Mesendoderm (in vitro differentiated cells): ENCODE measurements around the gene GPALPP1.
"Not testable (repeated sequence)": the region's sequence is repeated elsewhere in the genome, so short reads cannot be mapped to it uniquely, and the experiment has no call there.

ENCODE experiments used
- DNase-seq: peaks from one replicate; pipeline ENCODE4 v3.0.0; 2013
- H2AK5ac ChIP-seq: 2 replicates; pipeline ENCODE4 v1.6.1; 2013; ENCODE audit warnings: low read length, inconsistent platforms
- H2BK120ac ChIP-seq: 2 replicates; pipeline ENCODE4 v1.6.1; 2013; ENCODE audit warnings: low read depth, mild to moderate bottlenecking, low read length, moderate library complexity, mixed read lengths
- H2BK15ac ChIP-seq: replicated peaks from 2 replicates; pipeline ENCODE4 v1.6.1; 2013; ENCODE audit warnings: low read depth, mild to moderate bottlenecking, moderate library complexity
- H2BK5ac ChIP-seq: 2 replicates; pipeline ENCODE4 v1.6.1; 2013; ENCODE audit warnings: low read length, inconsistent platforms
- H3K18ac ChIP-seq: 2 replicates; pipeline ENCODE4 v1.6.1; 2013; ENCODE audit warnings: mild to moderate bottlenecking, low read length, mixed read lengths
- H3K23ac ChIP-seq: one replicate; pipeline ENCODE4 v1.6.1; 2013; ENCODE audit warnings: low read length
- H3K27ac ChIP-seq: 2 replicates; pipeline ENCODE4 v1.5.1; 2013; ENCODE audit warnings: low read depth, mild to moderate bottlenecking, inconsistent platforms, low read length, moderate library complexity
- H3K27me3 ChIP-seq: 2 replicates; pipeline ENCODE4 v1.6.1; 2013; ENCODE audit warnings: low read length, control low read depth, mild to moderate bottlenecking, inconsistent platforms; ENCODE audit not compliant: insufficient read depth, poor library complexity
- H3K36me3 ChIP-seq: 2 replicates; pipeline ENCODE4 v1.6.1; 2013; ENCODE audit warnings: low read length, inconsistent platforms; ENCODE audit not compliant: control insufficient read depth, insufficient read depth
- H3K4ac ChIP-seq: one replicate; pipeline ENCODE4 v1.6.1; 2013; ENCODE audit warnings: low read depth, mild to moderate bottlenecking, low read length, moderate library complexity
- H3K4me1 ChIP-seq: 2 replicates; pipeline ENCODE4 v1.6.1; 2013; ENCODE audit warnings: low read depth, low read length, inconsistent platforms; ENCODE audit not compliant: control insufficient read depth
- H3K4me2 ChIP-seq: 2 replicates; pipeline ENCODE4 v1.6.1; 2013; ENCODE audit warnings: low read length
- H3K4me3 ChIP-seq: 2 replicates; pipeline ENCODE4 v1.5.1; 2013; ENCODE audit warnings: mild to moderate bottlenecking, low read length
- H3K56ac ChIP-seq: one replicate; pipeline ENCODE4 v1.6.1; 2013; ENCODE audit warnings: low read length
- H3K79me1 ChIP-seq: 2 replicates; pipeline ENCODE4 v1.6.1; 2013; ENCODE audit warnings: low read length, inconsistent platforms
- H3K79me2 ChIP-seq: 2 replicates; pipeline ENCODE4 v1.6.1; 2013; ENCODE audit warnings: mild to moderate bottlenecking, low read length; ENCODE audit not compliant: control insufficient read depth, insufficient read depth
- H3K9ac ChIP-seq: 2 replicates; pipeline ENCODE4 v1.6.1; 2013; ENCODE audit warnings: low read length, inconsistent platforms
- H4K5ac ChIP-seq: one replicate; pipeline ENCODE4 v1.6.1; 2013; ENCODE audit warnings: low read length
- H4K8ac ChIP-seq: one replicate; pipeline ENCODE4 v1.6.1; 2013; ENCODE audit warnings: low read depth, mild to moderate bottlenecking, control low read depth, low read length, moderate library complexity
- WGBS: extraction: QIAGEN DNeasy Blood & Tissue Kit; methylation state at CpG from one replicate; pipeline ENCODE4 v1.1.7; 2013; ENCODE audit warnings: low lambda C conversion rate, missing lambda C conversion rate; ENCODE audit not compliant: insufficient coverage; ENCODE audit errors: extremely low coverage; 5-methylcytosine and 5-hydroxymethylcytosine counted together

Gene GPALPP1

DNA sequence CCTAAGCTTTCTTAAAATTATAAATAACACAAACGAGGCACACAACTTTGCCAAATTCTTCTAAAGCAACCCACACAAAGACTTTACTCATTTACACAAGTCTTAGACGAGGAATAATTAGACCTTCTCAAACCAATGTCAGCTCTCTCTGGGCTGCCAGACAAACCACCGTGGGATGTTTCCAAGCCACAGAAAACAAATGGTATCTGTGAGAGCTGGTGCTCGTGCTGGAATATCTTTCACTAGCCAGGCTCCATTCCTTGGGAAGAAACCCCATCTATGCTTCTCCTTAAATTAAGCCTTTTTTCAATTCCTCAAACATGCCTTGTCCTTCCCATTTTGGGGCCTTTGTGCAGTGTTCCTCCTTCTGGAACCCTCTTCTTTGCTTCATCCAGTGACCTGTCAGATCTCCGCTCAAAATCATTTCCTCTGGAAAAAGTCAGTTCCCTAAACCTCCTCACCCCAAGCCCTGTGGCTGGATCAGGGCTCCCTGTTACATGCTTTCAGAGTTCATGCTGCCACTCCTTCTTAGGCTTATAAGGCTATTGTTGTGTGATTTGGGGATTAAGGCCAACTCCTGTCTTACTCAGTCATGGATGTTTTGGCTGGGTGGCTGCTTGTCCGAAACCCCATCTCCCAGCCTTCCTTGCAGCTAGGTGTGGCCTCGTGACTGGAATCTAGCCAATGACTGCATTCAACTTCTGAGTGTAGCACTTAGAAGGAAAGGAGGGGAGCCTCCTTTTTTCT is 66.7 kb downstream of the GPALPP1 start:
- H3K56ac ChIP-seq = no peak overlapping the region
- H3K36me3 ChIP-seq = no peaks in the 10 kb centered on the region
- no peak overlapping the region for H3K9ac ChIP-seq
- no peak overlapping the region for H3K4me2 ChIP-seq
- no peaks in the 10 kb centered on the region for H3K79me2 ChIP-seq
- DNase-seq = peak; percentile 40
- no peak overlapping the region for H2BK5ac ChIP-seq
- no peak overlapping the region for H4K8ac ChIP-seq
- H3K79me1 ChIP-seq = no peaks in the 10 kb centered on the region
- H3K4ac ChIP-seq = no peak overlapping the region
- no peak overlapping the region for H3K4me3 ChIP-seq
- H3K27ac ChIP-seq = no peak overlapping the region
- H3K27me3 ChIP-seq = no peaks in the 10 kb centered on the region
- H3K18ac ChIP-seq = no peak overlapping the region
- no peak overlapping the region for H2AK5ac ChIP-seq
- H3K23ac ChIP-seq = no peak overlapping the region
- no peak overlapping the region for H2BK120ac ChIP-seq
- H2BK15ac ChIP-seq = no peak overlapping the region
- no CpG with 5 or more reads among the region's 7 CpGs for WGBS
- H3K4me1 ChIP-seq = no peaks in the 10 kb centered on the region
- H4K5ac ChIP-seq = no peak overlapping the region

DNA sequence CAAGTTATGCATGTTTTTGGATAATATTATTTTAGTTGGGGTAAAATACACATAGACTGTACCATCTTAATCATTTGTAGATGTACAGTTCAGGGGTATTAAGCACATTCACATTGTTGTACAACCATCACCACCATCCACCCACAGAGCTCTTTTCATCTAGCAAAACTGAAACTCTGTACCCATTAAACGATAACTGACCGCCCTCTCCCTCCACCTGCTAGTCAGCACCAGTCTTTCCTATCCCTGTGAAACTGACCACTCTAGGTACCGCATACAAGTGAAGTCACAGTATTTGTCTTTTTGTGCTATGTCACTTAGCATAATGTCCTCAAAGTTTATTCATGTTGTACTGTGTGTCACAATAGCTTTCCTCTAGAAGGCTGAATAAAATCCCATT is 70.7 kb downstream of the GPALPP1 start:
- H2BK15ac ChIP-seq = no peak overlapping the region
- no peaks in the 10 kb centered on the region for H3K27me3 ChIP-seq
- H2BK120ac ChIP-seq = no peak overlapping the region
- no peak overlapping the region for H4K5ac ChIP-seq
- H3K18ac ChIP-seq = no peak overlapping the region
- H3K4me3 ChIP-seq = no peak overlapping the region
- WGBS = no CpG with 5 or more reads among the region's 3 CpGs
- no peak overlapping the region for H3K4ac ChIP-seq
- no peaks in the 10 kb centered on the region for H3K79me1 ChIP-seq
- H3K9ac ChIP-seq = no peak overlapping the region
- H4K8ac ChIP-seq = no peak overlapping the region
- no peak overlapping the region for H3K27ac ChIP-seq
- no peak overlapping the region for H2BK5ac ChIP-seq
- no peak overlapping the region for H2AK5ac ChIP-seq
- H3K4me1 ChIP-seq = no peaks in the 10 kb centered on the region
- no peak overlapping the region for H3K4me2 ChIP-seq
- no peaks in the 10 kb centered on the region for H3K36me3 ChIP-seq
- no peak overlapping the region for H3K56ac ChIP-seq
- no peak overlapping the region for H3K23ac ChIP-seq
- DNase-seq = no peak
- H3K79me2 ChIP-seq = no peaks in the 10 kb centered on the region

DNA sequence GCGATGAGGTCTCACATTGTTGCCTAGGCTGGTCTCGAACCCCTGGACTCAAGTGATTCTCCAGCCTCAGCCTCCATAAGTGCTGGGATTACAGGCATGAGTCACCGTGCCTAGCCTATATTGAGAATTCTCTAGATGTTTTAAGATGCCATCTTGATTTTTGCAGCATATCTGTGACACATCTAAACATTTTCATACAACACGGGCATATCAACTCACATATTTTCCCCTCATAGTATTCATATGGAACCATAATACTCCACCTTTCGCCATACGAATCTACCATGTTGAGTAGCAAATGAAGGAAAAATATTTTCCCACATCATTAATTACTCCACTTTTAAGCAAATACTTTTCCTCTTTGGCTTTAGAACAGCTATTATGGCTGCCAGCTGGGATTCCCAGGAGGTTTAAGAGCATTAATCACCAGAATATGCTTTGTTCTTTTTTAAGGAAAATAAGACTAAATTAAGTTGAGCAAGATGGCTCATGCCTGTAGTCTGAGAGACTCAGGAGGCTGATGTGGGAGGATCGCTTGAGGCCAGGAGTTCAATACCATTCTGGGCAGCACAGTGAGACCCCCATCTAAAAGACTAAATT is 74.0 kb downstream of the GPALPP1 start:
- H3K18ac ChIP-seq = no peak overlapping the region
- no peak overlapping the region for H2BK5ac ChIP-seq
- H3K9ac ChIP-seq = no peak overlapping the region
- H2AK5ac ChIP-seq = no peak overlapping the region
- no peaks in the 10 kb centered on the region for H3K79me2 ChIP-seq
- H3K79me1 ChIP-seq = no peaks in the 10 kb centered on the region
- no peak overlapping the region for H3K4ac ChIP-seq
- no peaks in the 10 kb centered on the region for H3K27me3 ChIP-seq
- H3K36me3 ChIP-seq = no peaks in the 10 kb centered on the region
- no peak for DNase-seq
- WGBS = no CpG with 5 or more reads among the region's 7 CpGs
- no peak overlapping the region for H2BK120ac ChIP-seq
- no peak overlapping the region for H3K27ac ChIP-seq
- no peak overlapping the region for H3K4me3 ChIP-seq
- H4K5ac ChIP-seq = no peak overlapping the region
- no peak overlapping the region for H3K4me2 ChIP-seq
- no peaks in the 10 kb centered on the region for H3K4me1 ChIP-seq
- no peak overlapping the region for H3K23ac ChIP-seq
- no peak overlapping the region for H3K56ac ChIP-seq
- no peak overlapping the region for H4K8ac ChIP-seq
- no peak overlapping the region for H2BK15ac ChIP-seq

DNA sequence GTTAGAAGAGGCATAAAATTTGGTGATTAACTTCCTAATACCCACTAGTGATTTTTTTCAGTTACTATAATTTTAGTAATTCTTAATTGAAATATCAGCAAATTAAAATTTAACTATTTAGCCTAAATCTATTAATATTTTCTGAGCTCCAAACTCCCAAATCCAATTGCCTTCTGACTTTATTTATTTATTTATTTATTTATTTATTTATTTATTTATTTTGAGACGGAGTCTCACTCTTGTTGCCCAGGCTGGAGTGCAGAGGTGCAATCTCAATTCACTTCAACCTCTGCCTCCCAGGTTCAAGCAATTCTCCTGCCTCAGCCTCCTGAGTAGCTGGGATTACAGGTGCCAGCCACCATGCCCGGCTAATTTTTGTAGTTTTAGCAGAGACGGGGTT is 74.6 kb downstream of the GPALPP1 start:
- not testable (repeated sequence) for H3K4me3 ChIP-seq, H3K9ac ChIP-seq, H4K5ac ChIP-seq, H3K4me2 ChIP-seq, H3K4ac ChIP-seq, H3K27ac ChIP-seq, H2BK120ac ChIP-seq, H3K4me1 ChIP-seq, H3K36me3 ChIP-seq, H2BK5ac ChIP-seq, H2BK15ac ChIP-seq, H3K79me1 ChIP-seq, H2AK5ac ChIP-seq, DNase-seq, H4K8ac ChIP-seq, H3K23ac ChIP-seq, H3K56ac ChIP-seq, H3K79me2 ChIP-seq, H3K18ac ChIP-seq, H3K27me3 ChIP-seq
- no CpG with 5 or more reads among the region's 3 CpGs for WGBS

DNA sequence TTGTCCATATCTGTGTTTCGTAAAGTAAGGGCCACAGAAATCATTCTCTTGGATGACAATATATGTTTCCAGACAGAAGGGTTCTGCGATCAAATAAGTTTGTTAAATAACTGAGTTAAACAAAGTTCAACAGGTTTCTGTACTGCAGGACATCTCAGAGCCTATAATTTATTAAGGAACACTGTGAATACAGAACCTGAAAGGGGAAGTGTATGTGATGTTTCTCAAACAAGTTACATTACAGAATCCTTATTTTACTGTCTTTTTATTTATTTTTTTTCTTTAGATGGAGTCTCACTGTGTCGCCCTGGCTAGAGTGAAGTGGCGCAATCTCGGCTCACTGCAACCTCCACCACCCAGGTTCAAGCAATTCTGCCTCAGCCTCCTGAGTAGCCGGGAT is 75.6 kb downstream of the GPALPP1 start:
- no peaks in the 10 kb centered on the region for H3K79me1 ChIP-seq
- H3K9ac ChIP-seq = no peak overlapping the region
- H3K36me3 ChIP-seq = no peaks in the 10 kb centered on the region
- no peak overlapping the region for H3K23ac ChIP-seq
- no peak overlapping the region for H3K56ac ChIP-seq
- H3K27ac ChIP-seq = no peak overlapping the region
- H3K4ac ChIP-seq = no peak overlapping the region
- H2BK120ac ChIP-seq = no peak overlapping the region
- no peak overlapping the region for H2BK5ac ChIP-seq
- no peak overlapping the region for H3K4me2 ChIP-seq
- H3K4me1 ChIP-seq = no peaks in the 10 kb centered on the region
- no peak overlapping the region for H2BK15ac ChIP-seq
- no peaks in the 10 kb centered on the region for H3K27me3 ChIP-seq
- no peaks in the 10 kb centered on the region for H3K79me2 ChIP-seq
- no peak overlapping the region for H3K4me3 ChIP-seq
- no CpG with 5 or more reads among the region's 6 CpGs for WGBS
- no peak overlapping the region for H4K5ac ChIP-seq
- no peak for DNase-seq
- H2AK5ac ChIP-seq = no peak overlapping the region
- H4K8ac ChIP-seq = no peak overlapping the region
- H3K18ac ChIP-seq = no peak overlapping the region
